Measurements from ENCODE around the gene NDST4. TPM values are rescaled to one million over a fixed set of nuclear protein-coding genes. Genes with fewer than 3 reads are reported as not detected.

The NDST4 gene
- polyA plus RNA-seq, 2 of the 4 experiments (the other 2 are of a cell fraction), result 0.04 TPM; not detected in 1

GRCh38 chr4:114927881-114928280 is 185.5 kb downstream of the NDST4 start (continued):
- TF ChIP-seq ELK1 (IDR thresholded peaks at IDR 0.05; ENCODE audit: low read depth, low read length) (no peak), ZNF302 (CRISPR knock-in tag; IDR thresholded peaks at IDR 0.05) (no peak), CHD2 (IDR thresholded peaks at IDR 0.05; ENCODE audit: low read length, partially characterized antibody) (no peak), SMC3 (IDR thresholded peaks at IDR 0.05) (no peak), ESRRA (IDR thresholded peaks at IDR 0.05; ENCODE audit: borderline replicate concordance, low read length) (no peak), SREBF2 (IDR thresholded peaks at IDR 0.05) (no peak), KDM1A (IDR thresholded peaks at IDR 0.05; ENCODE audit: low read depth) (no peak)

GRCh38 chr4:114926583-114926982 is 186.8 kb downstream of the NDST4 start:
- H3K4me3 ChIP-seq, result no peak overlapping the region
- DNase-seq (ENCODE audit: low read depth in 1 of 2, low spot score in 1 of 2) (no peak), FAIRE-seq (no peak), ATAC-seq (no peak)
- no peaks in the 10 kb centered on the region for H3K9me3 ChIP-seq
- no peaks in the 10 kb centered on the region for H3K4me1 ChIP-seq
- ChIA-PET CTCF (no interaction called here), POLR2A (no interaction called here)
- H3K27ac ChIP-seq, result no peak overlapping the region
- no peak overlapping the region for H3K4me2 ChIP-seq
- TF ChIP-seq HDAC2 (IDR thresholded peaks at IDR 0.05), result no peak
- no peak for TF ChIP-seq NR3C1 (IDR thresholded peaks at IDR 0.05)
- TF ChIP-seq HOXA7 (CRISPR knock-in tag; IDR thresholded peaks at IDR 0.05), result no peak
- no peak for TF ChIP-seq HOXB13 (CRISPR knock-in tag; IDR thresholded peaks at IDR 0.05; ENCODE audit: low read depth)
- no peak for TF ChIP-seq RNF2 (IDR thresholded peaks at IDR 0.05; ENCODE audit: borderline replicate concordance, low read depth)
- no peak for TF ChIP-seq HEYL (CRISPR knock-in tag; IDR thresholded peaks at IDR 0.05)
- no peak for TF ChIP-seq HES2 (IDR thresholded peaks at IDR 0.05)
- no peak for TF ChIP-seq EHF (CRISPR knock-in tag; IDR thresholded peaks at IDR 0.05)
- no peak for TF ChIP-seq ELK1 (IDR thresholded peaks at IDR 0.05; ENCODE audit: low read depth, low read length)
- no peak for TF ChIP-seq ZFP36 (IDR thresholded peaks at IDR 0.05; ENCODE audit: borderline replicate concordance, partially characterized antibody)
- TF ChIP-seq BHLHE40 (IDR thresholded peaks at IDR 0.05; ENCODE audit: low read depth, low read length), result no peak
- no peak for TF ChIP-seq FOSL2 (IDR thresholded peaks at IDR 0.05)
- TF ChIP-seq FOSL2 (CRISPR knock-in tag; IDR thresholded peaks at IDR 0.05), result no peak
- TF ChIP-seq MAZ (IDR thresholded peaks at IDR 0.05; ENCODE audit: borderline replicate concordance, low read depth, low read length), result no peak

- no peak for ATAC-seq
- no peak overlapping the region for H3K27ac ChIP-seq
- WGBS (ENCODE audit: missing lambda C conversion rate), result 79% methylated on average over 1 of the region's 1 CpG
- TF ChIP-seq KDM1A (IDR thresholded peaks at IDR 0.05; ENCODE audit: low read depth) (no peak), HOXB5 (CRISPR knock-in tag; IDR thresholded peaks at IDR 0.05) (no peak), BHLHE40 (IDR thresholded peaks at IDR 0.05; ENCODE audit: low read depth, low read length) (no peak), FOSB (CRISPR knock-in tag; IDR thresholded peaks at IDR 0.05) (no peak), RAD21 (conservative IDR thresholded peaks at IDR 0.05 in 1 of 2, IDR thresholded peaks at IDR 0.05 in 1 of 2) (no peak), EP300 (IDR thresholded peaks at IDR 0.05) (no peak)
- no peaks in the 10 kb centered on the region for H3K4me1 ChIP-seq
- FAIRE-seq, result no peak
- H3K9me3 ChIP-seq, result no peaks in the 10 kb centered on the region
- POLR2A ChIA-PET, result no interaction called here
- H3K4me2 ChIP-seq, result no peak overlapping the region
- CTCF ChIA-PET, result no interaction called here
- DNase-seq (ENCODE audit: low read depth in 1 of 2, low spot score in 1 of 2), result no peak
- no peak overlapping the region for H3K4me3 ChIP-seq
Measured at GRCh38 chr4:114924311-114924710, 189.1 kb downstream of the NDST4 start.
